Lung (tissue), 13 donors: ENCODE measurements around the gene G6PD. TPM values are rescaled to one million over a fixed set of nuclear protein-coding genes. Genes with fewer than 3 reads are reported as not detected.

Source experiments
- ATAC-seq: fragments of 200-7000 bp; cut with Tn5 transposase; one replicate; pipeline ENCODE4 v1.9.1; 2020; ENCODE audit warnings: moderate number of reproducible peaks; ENCODE audit not compliant: insufficient read depth, low FRiP score
- DNase-seq, 3 donors: peaks; one replicate each; pipeline ENCODE4 v3.0.0-alpha.2; 2013 to 2017
- H3K27ac ChIP-seq, 2 donors: one replicate each; pipeline ENCODE4 v1.5.1; 2013; ENCODE audit warnings: mild to moderate bottlenecking in 2 of 2, moderate library complexity in 2 of 2, control low read depth in 1 of 2, inconsistent platforms in 1 of 2, low read depth in 1 of 2, low read length in 1 of 2
- H3K27me3 ChIP-seq, 3 donors: one replicate each; pipeline ENCODE4 v1.5.1; 2013; ENCODE audit warnings: low read length in 2 of 3; ENCODE audit not compliant: control insufficient read depth in 3 of 3, insufficient read depth in 3 of 3
- H3K36me3 ChIP-seq, 4 donors: one replicate each; pipeline ENCODE4 v1.5.1; 2013; ENCODE audit warnings: low read length in 4 of 4, mild to moderate bottlenecking in 1 of 4, moderate library complexity in 1 of 4; ENCODE audit not compliant: control insufficient read depth in 4 of 4, insufficient read depth in 4 of 4
- H3K4me1 ChIP-seq, 5 donors: one replicate each; pipeline ENCODE4 v1.5.1; 2013; ENCODE audit warnings: low read length in 5 of 5, mild to moderate bottlenecking in 2 of 5, moderate library complexity in 1 of 5; ENCODE audit not compliant: control insufficient read depth in 5 of 5, insufficient read depth in 5 of 5
- H3K4me3 ChIP-seq: one replicate; pipeline ENCODE4 v1.5.1; 2013; ENCODE audit warnings: mild to moderate bottlenecking, control low read depth, moderate library complexity
- H3K9ac ChIP-seq, 2 donors: one replicate each; pipeline ENCODE4 v1.5.1; 2013; ENCODE audit warnings: low read length in 2 of 2, control low read depth in 1 of 2; ENCODE audit not compliant: insufficient read depth in 1 of 2
- H3K9me3 ChIP-seq, 4 donors: one replicate each; pipeline ENCODE4 v1.5.1; 2013; ENCODE audit warnings: low read length in 3 of 4, mild to moderate bottlenecking in 1 of 4, moderate library complexity in 1 of 4; ENCODE audit not compliant: control insufficient read depth in 4 of 4, insufficient read depth in 3 of 4
- CTCF ChIP-seq: IDR thresholded peaks from 2 replicates; pipeline ENCODE4 v1.5.1; 2012; ENCODE audit warnings: mild to moderate bottlenecking; ENCODE audit errors: control extremely low read depth, extremely low read depth
- WGBS, 2 donors: extraction: QIAGEN DNeasy Blood & Tissue Kit; methylation state at CpG; one replicate each; pipeline ENCODE4 v1.1.7; 2013; 5-methylcytosine and 5-hydroxymethylcytosine counted together
- polyA plus RNA-seq, 2 donors: library from polyadenylated mRNA; stranded (reverse); fragments of 200-250 nt; gene quantifications; one replicate each; pipeline ENCODE4 v1.2.1, GENCODE V29; 2013
- small RNA-seq: library from RNA; depleted of rRNA; stranded (forward); fragments of <200 nt; gene quantifications from one replicate; pipeline ENCODE3, GENCODE V24; 2014; ENCODE audit warnings: low replicate concordance
- total RNA-seq, 2 donors: library from RNA; depleted of rRNA in 1 of 2; stranded (reverse); fragments of >200 nt in 1 of 2; gene quantifications; one replicate each; pipeline ENCODE4 v1.2.1, GENCODE V29; 2014 to 2021
- donor health status: control.
- donor health status: control.
- donor health status: Bipolar disorder and iron deficiency.
- donor health status: healthy.
- donor health status: DM: yes; HTN: yes; CAD: no.

The G6PD gene
- total and polyA plus RNA-seq, 4 donors: 24.3 to 106 (median 65.5) TPM

GRCh38 chrX:154482786-154483185, 63.9 kb downstream of the G6PD start:
- Histone ChIP-seq H3K4me3 (no peak overlapping the region), H3K36me3 (peaks cover 0 to 7% (median under 1%) of the 10 kb centered on the region in 4 donors), H3K27me3 (no peaks in the 10 kb centered on the region), H3K27ac (no peak overlapping the region), H3K9ac (no peak overlapping the region), H3K4me1 (peaks cover 0 to 4% (median 0%) of the 10 kb centered on the region in 5 donors), H3K9me3 (peaks cover 0 to 2% (median 0%) of the 10 kb centered on the region in 4 donors)
- WGBS, 2 donors: 75 to 81% methylated on average over 6 to 7 of the region's 7 CpGs
- DNase-seq: no peak
- no peak for TF ChIP-seq CTCF
- ATAC-seq: no peak

- no peak for TF ChIP-seq CTCF
- no peak for DNase-seq
Observed at GRCh38 chrX:154481911-154482601, 64.6 kb downstream of the G6PD start.

More at GRCh38 chrX:154481911-154482601, 64.6 kb downstream of the G6PD start:
- peaks cover 0 to 7% (median under 1%) of the 10 kb centered on the region in 4 donors for H3K36me3 ChIP-seq
- WGBS, 2 donors: 78 to 89% methylated on average over 14 of the region's 14 CpGs
- no peaks in the 10 kb centered on the region for H3K27me3 ChIP-seq
- peaks cover 0 to 2% (median 0%) of the 10 kb centered on the region in 4 donors for H3K9me3 ChIP-seq
- H3K4me1 ChIP-seq: peaks cover 0 to 4% (median 0%) of the 10 kb centered on the region in 5 donors
- H3K9ac ChIP-seq: no peak overlapping the region
- H3K4me3 ChIP-seq: no peak overlapping the region
- no peak overlapping the region for H3K27ac ChIP-seq
- no peak for ATAC-seq

Small RNAs within 50 kb of the gene (small RNA-seq; reads per million reads assigned to genes)
- not detected for gene RN7SL697P

Other genes with a start within 250 kb of the G6PD start
- gene FLNA, start 172.2 kb downstream of the G6PD start, total RNA-seq: 1,000 to 10,000 TPM in 1 of 2 donors, 100 to 1,000 TPM in 1; 602 to 1,802 TPM
- gene FLNA, start 172.2 kb downstream of the G6PD start, polyA plus RNA-seq: 100 to 1,000 TPM; 645 to 783 TPM
- gene EMD, start 167.6 kb downstream of the G6PD start, total RNA-seq: 10 to 100 TPM; 33.0 to 66.9 TPM
- gene EMD, start 167.6 kb downstream of the G6PD start, polyA plus RNA-seq: 100 to 1,000 TPM in 1 of 2 donors, 10 to 100 TPM in 1; 82.7 to 108 TPM
- gene RPL10, start 148.5 kb downstream of the G6PD start, total RNA-seq: 1,000 to 10,000 TPM; 2,479 to 3,133 TPM
- gene RPL10, start 148.5 kb downstream of the G6PD start, polyA plus RNA-seq: 1,000 to 10,000 TPM; 4,111 to 4,258 TPM
- gene DNASE1L1, start 137.6 kb downstream of the G6PD start, total RNA-seq: 10 to 100 TPM; 12.5 to 41.0 TPM
- gene DNASE1L1, start 137.6 kb downstream of the G6PD start, polyA plus RNA-seq: 10 to 100 TPM; 28.2 to 52.3 TPM
- 10 to 100 TPM; 28.4 to 48.9 TPM for gene TAFAZZIN, start 135.3 kb downstream of the G6PD start, total RNA-seq
- gene TAFAZZIN, start 135.3 kb downstream of the G6PD start, polyA plus RNA-seq: 10 to 100 TPM; 39.7 to 61.2 TPM
- 100 to 1,000 TPM in 1 of 2 donors, 10 to 100 TPM in 1; 73.7 to 142 TPM for gene ATP6AP1, start 118.2 kb downstream of the G6PD start, total RNA-seq
- gene ATP6AP1, start 118.2 kb downstream of the G6PD start, polyA plus RNA-seq: 100 to 1,000 TPM in 1 of 2 donors, 10 to 100 TPM in 1; 84.1 to 220 TPM
- 100 to 1,000 TPM in 1 of 2 donors, 10 to 100 TPM in 1; 64.0 to 116 TPM for gene GDI1, start 109.7 kb downstream of the G6PD start, total RNA-seq
- gene GDI1, start 109.7 kb downstream of the G6PD start, polyA plus RNA-seq: 100 to 1,000 TPM; 116 to 130 TPM
- 10 to 100 TPM; 23.4 to 74.4 TPM for gene FAM50A, start 102.7 kb downstream of the G6PD start, total RNA-seq
- 100 to 1,000 TPM; 106 to 202 TPM for gene FAM50A, start 102.7 kb downstream of the G6PD start, polyA plus RNA-seq
- 10 to 100 TPM; 17.3 to 61.1 TPM for gene PLXNA3, start 88.6 kb downstream of the G6PD start, total RNA-seq
- 10 to 100 TPM; 10.2 to 16.1 TPM for gene PLXNA3, start 88.6 kb downstream of the G6PD start, polyA plus RNA-seq
- 10 to 100 TPM; 10.3 to 26.4 TPM for gene LAGE3, start 67.6 kb downstream of the G6PD start, total RNA-seq
- gene LAGE3, start 67.6 kb downstream of the G6PD start, polyA plus RNA-seq: 10 to 100 TPM; 21.5 to 32.0 TPM
- gene UBL4A, start 60.2 kb downstream of the G6PD start, total RNA-seq: 10 to 100 TPM; 22.9 to 38.2 TPM
- gene UBL4A, start 60.2 kb downstream of the G6PD start, polyA plus RNA-seq: 10 to 100 TPM; 21.3 to 39.6 TPM
- 10 to 100 TPM; 11.1 to 30.9 TPM for gene SLC10A3, start 56.2 kb downstream of the G6PD start, total RNA-seq
- 10 to 100 TPM; 27.3 to 33.0 TPM for gene SLC10A3, start 56.2 kb downstream of the G6PD start, polyA plus RNA-seq
- gene FAM3A, start 30.6 kb downstream of the G6PD start, total RNA-seq: 10 to 100 TPM; 21.5 to 48.6 TPM
- 10 to 100 TPM; 43.9 to 61.2 TPM for gene FAM3A, start 30.6 kb downstream of the G6PD start, polyA plus RNA-seq
- 10 to 100 TPM; 12.0 to 58.3 TPM for gene IKBKG, start 774 bp upstream of the G6PD start, total RNA-seq
- 10 to 100 TPM; 23.1 to 49.6 TPM for gene IKBKG, start 774 bp upstream of the G6PD start, polyA plus RNA-seq
- gene CTAG1A, start 38.3 kb upstream of the G6PD start, total RNA-seq: not detected
- not detected for gene CTAG1A, start 38.3 kb upstream of the G6PD start, polyA plus RNA-seq
- not detected for gene CTAG1B, start 72.4 kb upstream of the G6PD start, total RNA-seq
- not detected for gene CTAG1B, start 72.4 kb upstream of the G6PD start, polyA plus RNA-seq
- gene CTAG2, start 106.7 kb upstream of the G6PD start, total RNA-seq: not detected
- gene CTAG2, start 106.7 kb upstream of the G6PD start, polyA plus RNA-seq: 1 to 10 TPM in 1 of 2 donors, not detected in 1; 4.9 TPM
- 10 to 100 TPM; 12.2 to 12.8 TPM for gene GAB3, start 204.2 kb upstream of the G6PD start, total RNA-seq
- gene GAB3, start 204.2 kb upstream of the G6PD start, polyA plus RNA-seq: 1 to 10 TPM; 4.4 to 8.2 TPM
- 10 to 100 TPM; 32.3 to 34.1 TPM for gene DKC1, start 216.0 kb upstream of the G6PD start, total RNA-seq
- gene DKC1, start 216.0 kb upstream of the G6PD start, polyA plus RNA-seq: 10 to 100 TPM; 24.5 to 39.6 TPM